GM18909 (cell line): ENCODE results near the gene PLXDC2.

Experiments used
- ATAC-seq: cut with Tn5 transposase; IDR thresholded peaks from one replicate; pipeline ENCODE4 v1.9.1; 2021; ENCODE audit warnings: mild to moderate bottlenecking; ENCODE audit not compliant: unreplicated experiment, poor library complexity

The PLXDC2 gene

DNA sequence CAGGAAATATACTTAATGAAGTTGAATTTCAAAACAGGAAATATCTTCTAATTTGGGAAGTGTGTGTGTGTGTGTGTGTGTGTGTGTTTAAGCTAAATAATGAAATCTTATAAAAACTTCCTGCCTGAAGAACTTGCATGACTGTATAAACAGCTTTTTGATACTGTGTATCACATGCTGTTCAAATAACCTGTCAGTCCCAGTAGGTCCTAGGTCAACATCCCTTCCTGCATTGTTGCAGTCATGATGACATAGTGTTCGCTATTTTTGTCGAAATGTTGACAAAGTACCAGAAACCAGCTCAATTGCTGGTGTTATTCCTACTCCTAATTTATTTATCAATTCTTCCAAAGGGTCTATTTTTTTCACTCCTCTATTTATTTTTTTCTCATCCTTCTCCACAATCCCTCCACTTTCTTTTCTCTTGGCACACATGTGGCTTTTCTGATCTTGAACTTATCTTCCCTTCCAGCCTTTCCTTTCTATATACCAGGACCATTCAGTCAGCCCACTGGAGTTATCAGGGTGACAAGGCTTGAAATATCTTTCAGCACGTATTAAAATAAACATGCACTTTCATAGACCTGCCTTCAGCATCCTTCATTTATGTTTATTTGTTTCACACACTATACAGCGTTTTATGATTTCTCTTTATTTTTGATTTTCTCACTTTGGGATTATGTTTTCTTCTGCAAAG is 115.8 kb downstream of the PLXDC2 start:
- no peak for ATAC-seq

DNA sequence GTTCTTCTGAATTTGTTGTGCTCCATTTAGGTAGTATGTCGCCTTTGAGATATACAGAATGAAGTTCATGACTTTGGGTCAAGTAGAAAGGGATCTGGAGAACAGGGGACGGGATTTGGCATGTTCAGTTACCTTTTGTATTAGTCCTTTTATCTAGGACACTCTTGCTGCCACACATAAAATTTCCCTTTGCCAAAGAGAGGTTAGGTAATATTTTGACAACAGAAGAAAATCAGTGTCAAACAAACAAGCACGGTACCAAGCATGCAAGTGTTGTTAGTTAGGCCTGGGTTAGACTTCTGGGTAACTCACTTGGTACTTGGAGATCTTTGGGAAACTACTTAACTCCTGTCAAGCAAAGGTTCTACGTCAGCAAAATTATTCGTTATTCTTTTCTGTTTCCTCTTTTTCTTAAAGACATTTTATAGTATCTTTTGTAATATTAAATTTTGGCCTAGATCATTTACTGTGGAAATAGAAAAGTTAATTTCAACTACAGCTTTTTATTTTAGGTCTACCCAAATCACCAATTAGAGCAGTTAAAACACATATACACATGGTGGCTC is 116.7 kb downstream of the PLXDC2 start:
- no peak for ATAC-seq

DNA sequence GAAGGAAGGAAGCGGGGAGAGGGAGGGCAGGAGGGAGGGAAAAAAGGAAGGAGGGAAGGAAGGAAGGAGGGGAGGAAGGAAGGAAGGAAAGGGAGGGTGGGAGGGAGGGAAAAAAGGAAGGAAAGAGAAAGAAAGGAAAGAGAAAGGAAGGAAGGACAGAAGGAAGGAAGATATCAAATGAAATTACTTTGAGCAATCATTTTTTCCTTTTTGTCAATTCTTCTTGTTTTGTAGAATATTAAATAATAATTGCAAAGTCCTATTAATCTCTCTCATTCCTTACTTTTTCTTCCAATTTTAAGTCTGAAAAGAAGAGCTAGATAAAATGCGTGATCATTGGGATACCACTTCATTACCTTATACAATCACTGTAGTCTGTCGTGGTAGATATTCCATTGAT is 117.5 kb downstream of the PLXDC2 start:
- ATAC-seq, result no peak

DNA sequence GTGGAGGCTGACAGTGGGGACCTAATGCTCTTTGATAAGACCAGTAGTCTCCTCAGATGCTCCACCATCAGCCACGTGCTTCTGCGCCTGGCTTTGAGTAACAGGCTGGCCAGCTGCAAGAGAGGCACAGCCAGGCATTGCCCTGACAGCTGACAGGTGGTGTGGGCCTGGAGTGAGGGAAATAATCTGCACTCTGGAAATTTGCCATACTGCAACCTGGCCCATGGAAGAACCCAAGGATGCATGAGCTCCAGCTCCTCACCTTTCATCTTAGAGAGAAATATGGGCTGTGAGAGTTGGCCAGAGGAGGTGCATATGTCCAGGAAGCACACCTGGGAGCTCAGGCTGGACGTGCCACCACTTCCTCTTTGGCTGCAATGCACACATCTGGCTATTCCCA is 118.9 kb downstream of the PLXDC2 start:
- no peak for ATAC-seq

DNA sequence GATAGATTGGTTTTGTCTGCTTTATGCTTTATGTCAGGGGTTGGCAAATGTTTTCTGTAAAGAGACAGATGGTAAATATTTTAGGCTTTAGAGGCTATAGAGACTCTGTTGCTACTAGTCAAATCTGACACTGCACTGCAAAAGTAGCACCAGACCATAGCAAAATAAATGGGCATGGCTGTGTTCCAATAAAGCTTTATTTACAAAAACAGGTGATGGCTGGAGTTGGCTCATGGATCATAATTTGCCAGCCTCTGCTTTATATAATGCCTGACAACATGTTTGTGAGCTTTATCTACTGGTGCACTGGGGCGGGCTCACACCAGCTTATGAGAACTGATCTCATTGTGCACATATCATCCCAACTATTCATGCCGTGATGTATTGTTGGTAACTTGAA is 120.1 kb downstream of the PLXDC2 start:
- no peak for ATAC-seq

DNA sequence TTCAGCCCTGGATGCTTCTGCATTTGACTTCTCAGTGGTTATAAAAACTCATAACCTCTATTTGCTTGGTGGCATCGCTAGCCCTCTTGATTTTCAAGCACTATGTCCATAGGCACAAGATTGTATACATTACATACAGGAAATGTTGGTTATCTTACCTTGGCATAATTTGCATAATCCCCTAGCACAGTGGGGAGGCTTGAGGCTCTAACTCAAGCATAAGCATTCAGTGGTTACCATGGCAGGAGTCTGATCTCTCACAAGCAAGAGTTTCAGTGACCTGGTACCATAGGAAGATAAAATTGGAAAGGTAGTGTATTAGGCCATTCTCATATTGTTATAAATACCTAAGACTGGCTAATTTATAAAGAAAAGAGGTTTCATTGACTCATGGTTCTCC is 121.8 kb downstream of the PLXDC2 start:
- ATAC-seq, result no peak

DNA sequence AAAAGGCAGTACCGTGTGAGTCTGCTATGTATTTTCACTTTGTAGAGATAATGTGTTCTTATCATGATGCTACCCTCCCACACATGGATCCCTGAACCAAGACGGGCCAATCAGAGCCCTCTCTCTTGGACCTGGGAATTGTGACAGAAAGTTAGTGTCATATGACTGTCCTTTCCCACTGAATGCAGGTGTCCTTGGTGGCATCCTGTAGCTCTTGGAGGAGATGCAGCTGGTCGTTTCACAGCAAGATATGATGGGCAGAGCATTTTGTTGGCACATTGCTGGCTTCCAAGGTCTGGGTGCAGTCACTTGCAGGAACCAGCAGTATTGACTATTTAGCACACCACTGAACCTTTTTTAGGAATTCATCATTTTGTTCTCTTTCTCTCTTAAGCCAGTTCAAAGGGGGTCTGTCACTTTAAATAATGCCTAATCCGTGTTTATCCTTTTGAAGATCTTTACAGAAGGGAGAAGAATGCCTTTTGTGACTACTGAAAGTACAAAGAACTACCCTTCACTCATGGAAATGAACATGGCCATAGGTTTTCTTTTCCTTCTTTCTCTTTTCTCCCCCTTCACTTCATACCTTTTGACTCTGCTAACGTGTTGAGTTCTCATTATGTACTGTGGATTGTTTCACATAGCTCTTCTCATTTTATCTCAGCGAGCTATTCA is 125.1 kb downstream of the PLXDC2 start:
- no peak for ATAC-seq

DNA sequence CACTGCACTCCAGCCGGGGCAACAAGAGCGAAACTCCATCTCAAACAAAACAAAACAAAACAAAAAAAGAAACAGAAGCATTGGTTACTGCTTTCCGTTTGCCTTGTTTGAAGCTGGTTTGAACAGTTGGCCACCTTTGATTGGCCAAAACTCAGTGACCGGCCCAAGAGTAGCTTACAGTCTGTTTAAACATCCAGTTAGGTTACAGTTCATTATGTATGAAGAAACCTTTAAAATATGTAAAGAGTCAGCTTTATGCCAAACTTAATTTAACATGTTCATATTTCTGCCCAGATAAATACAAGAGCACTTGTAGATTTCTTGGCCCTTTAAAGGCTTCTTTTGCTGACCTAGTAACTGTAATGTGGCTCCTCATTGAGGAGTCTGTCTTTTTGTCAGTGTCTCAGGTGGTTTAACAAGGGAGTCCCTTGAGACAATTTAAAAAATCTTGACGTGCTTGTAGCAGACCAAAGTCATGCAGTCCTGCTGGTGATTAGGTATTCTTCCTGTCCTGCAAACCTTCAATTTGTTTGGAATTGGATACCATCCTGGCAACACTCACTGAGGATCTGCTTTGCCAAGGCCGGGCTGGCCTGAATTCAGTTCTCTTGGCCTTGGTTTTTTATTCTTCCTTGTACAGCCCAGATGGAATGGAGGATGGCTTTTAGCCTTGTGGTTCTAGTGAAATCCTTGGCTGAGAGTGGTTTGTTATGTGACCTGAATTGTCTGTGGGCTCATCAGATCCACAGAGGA is 128.9 kb downstream of the PLXDC2 start:
- ATAC-seq, result no peak

DNA sequence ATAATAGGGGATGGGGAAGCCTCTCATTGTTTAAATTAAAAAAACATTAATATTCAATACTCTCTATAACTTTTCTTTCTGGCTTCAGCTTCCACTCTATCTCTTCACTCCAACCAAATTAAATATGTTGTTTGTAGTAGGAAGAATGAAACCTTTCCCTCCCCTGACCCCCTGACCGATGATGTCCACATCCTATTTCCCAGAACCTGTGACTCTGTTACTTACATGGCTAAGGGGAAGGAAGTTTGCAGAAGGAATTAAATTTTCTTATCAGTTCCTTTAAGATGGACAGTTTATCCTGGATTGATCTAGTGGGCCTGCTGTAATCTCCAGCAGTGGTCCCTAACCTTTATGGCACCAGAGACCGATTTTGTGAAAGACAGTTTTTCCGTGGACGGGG is 130.0 kb downstream of the PLXDC2 start:
- ATAC-seq, result no peak

DNA sequence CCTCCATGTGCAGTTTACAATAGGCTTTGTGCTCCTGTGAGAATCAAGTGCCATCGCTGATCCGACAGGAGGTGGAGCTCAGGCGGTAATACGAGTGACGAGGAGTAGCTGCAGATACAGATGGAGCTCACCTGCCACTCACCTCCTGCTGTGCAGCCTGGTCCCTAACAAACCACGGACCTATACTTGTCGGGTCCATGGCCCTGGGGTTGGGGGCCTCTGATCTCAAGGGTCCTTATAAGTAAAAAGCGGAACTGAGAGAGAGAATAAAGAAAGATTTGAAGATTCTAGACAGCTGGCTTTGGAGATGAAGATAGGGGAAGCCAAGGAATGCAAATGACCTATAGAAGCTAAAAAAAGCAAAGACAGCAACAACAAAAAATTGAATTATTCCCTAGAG is 130.6 kb downstream of the PLXDC2 start:
- peak; percentile 66 for ATAC-seq

DNA sequence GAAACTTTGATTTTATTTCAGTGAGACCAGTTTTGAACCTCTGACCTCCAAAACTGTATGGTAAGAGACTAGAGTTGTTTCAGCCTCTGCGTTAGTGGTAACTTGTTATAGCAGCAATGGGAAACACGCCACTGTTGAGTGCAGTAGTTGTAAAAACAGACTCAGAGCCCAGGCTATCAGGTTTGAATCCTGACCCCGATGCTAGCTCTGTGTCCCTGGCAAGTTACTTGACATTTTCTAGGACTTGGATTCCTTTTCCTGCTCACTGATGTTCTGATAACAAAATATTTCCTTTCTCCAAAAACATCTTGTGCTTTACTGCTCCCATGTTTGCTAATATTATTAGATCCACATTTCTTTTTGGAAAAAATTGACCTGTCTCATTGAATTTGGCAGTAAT is 131.0 kb downstream of the PLXDC2 start:
- ATAC-seq, result peak; percentile 29

DNA sequence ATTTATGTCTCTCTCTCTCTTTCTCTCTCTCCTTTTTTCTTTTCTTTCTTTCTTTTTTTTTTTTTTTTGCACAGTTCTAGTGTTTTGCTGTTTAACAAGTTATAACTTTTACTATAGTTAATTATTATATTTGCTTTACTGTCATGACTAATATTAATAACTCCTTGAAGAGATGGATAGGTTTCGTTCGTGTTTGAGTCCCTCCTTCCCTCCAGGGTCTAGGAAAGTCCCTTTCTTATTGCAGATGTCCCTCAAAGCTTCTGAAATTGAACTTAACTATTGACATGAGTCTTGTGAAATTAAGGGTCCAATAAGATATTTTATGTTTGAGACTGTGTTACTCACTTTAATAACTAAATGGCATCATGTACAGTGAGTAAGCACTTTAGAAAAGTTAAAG is 131.4 kb downstream of the PLXDC2 start:
- peak; percentile 66 for ATAC-seq

DNA sequence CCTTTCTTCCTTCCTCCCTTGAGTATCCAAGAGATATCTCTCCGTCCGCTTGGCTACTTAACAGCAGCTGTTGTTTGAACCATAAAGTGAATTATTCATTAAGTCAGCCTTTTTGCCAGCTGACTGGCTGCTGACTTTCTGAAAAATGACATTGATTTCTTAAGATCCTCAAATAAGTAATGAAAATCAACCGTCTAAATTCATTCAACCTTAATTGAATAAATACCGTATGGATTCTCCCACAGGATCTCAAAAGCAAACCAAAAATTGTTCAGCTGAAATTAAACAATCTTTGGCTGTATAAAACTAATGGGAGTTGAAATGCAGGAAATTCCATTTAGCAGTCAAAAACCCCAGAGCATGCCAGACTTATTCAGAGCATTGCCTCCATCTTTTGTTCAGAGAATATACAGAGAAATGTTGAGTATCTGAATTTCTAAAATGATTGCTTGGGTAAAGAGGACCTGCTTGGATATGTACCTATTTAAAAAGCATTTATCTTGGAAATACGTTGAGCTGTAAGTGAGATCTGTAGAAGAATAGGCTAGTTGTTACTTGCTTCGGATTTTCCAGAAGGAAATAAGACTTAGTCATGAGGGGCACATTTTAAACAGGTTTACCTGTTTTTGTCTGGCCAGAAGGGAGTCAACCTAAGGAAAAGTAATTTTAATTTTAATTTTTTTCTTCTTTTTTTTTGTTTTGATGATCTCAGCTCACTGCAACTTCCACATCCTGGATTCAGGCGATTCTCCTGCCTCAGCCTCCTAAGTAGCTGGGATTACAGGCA is 136.2 kb downstream of the PLXDC2 start:
- no peak for ATAC-seq

DNA sequence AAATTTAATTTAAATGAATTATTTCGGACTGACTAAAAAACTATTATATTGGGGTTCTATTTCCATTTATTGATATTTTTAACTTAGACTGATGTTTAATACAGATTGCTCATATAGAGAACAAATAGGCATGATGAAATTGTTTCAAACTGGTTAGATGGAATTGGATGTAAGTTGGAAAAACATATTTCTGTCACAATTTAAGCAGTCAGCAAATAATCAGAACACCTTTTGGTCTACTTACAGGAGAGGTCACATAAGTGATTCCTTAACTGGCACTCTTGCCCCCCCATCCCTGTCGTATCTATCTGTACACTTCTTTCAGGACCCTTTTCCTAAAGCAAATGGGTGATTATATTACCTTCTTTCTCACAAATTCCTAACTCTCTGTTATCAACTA is 138.4 kb downstream of the PLXDC2 start:
- ATAC-seq, result no peak

DNA sequence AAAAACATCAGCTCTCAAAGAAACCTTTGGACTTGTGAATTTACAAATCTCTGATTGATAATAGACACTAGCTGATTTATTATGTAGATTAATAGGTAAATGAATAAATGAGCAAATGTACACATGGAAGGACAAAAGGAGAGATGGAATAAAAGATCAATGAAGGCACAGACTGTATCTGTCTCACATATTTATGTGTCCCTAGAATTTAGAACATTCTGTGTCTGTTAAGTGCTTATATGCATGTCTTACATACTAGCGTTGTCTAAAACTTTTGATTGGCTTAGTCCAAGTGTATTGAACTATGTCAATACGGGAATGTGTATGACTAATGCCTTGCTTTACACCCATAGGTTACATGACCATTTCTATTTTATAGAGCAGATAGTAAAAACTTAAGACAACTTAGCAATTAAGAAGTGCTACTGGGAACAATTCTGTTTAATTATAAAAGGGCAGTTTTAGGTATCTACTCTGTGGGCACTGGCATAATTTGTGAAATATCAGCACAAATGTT is 140.3 kb downstream of the PLXDC2 start:
- no peak for ATAC-seq

DNA sequence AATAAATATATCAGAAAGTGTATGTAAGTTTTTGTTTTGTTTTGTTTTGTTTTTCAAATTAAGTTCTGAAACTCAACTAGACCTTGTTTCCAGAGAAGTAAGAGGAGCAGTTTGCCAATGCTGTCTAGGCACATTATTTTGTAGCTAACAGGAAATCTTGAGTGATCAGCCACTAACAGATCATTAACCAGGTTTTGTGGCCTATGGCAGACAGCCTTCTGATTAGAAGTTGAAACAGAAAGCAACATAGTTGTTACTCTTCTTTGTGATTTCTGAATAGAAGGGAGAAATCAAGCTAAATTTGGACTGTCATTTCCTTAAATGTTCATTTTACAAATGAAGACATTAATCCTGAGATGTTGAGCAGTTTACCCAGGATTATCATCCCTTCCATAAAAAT is 142.6 kb downstream of the PLXDC2 start:
- peak; percentile 99 for ATAC-seq

DNA sequence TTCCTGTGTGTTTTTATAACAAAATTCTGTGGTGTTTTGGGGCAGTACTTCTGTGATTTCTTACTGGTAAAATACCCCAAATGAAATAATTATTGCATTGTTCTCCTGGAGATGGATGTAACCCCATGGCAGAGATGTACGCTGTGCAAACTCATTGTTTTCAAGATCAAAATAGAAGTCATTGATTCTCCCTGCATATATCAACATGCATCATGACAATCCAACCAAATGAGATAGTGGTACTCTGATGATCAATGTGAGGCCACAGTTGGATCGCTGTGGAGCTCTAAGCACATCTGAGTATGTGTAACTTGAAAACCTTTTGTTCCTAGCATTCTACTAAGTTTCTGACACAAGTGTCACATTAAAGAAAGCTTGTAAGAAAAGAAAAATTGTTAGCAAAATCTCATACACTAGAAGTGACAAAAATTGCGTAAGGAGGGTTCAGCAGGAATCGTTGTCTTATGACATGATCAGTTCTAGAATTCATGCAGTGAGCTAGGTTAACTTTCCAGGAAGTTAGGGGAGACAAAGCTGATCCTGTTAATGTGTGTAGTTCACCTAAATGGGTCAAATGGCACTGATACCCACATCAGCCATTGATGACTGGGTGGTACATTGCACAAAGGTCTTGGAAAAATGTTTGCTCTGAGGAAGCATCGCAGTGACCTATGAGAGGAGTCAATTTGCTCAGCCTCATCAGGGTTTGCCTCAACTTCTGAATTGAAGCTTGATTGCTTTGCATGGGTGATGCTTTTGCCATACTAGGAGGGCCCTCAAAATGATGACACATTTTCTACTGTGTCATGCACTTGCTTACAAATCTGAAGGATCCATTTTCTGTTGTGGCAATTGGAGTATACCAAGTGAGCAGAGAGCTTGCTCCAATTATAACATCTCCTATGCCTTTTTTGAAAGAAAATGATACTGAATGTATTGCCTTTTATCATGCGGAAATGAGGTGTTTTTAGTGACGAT is 145.1 kb downstream of the PLXDC2 start:
- ATAC-seq, result no peak

DNA sequence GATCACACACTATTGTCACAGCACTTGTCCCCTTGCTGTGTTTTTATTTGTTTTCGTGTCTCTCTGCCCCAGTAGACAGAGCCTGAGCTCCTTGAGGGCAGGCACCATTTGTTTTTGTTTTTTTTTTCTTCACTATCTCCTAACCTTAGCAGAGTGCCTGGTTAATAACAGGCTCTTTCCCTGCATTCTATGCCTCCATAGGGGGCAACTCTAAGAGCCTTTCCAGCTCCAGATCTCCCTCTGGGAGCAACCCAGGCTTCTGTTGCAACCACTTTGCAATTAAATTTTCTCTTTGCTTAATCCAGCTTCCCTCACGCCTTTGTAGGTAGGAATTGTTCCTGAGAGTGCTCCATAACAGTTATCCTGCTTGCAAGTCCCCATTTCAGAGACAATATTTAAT is 148.4 kb downstream of the PLXDC2 start:
- ATAC-seq, result no peak

DNA sequence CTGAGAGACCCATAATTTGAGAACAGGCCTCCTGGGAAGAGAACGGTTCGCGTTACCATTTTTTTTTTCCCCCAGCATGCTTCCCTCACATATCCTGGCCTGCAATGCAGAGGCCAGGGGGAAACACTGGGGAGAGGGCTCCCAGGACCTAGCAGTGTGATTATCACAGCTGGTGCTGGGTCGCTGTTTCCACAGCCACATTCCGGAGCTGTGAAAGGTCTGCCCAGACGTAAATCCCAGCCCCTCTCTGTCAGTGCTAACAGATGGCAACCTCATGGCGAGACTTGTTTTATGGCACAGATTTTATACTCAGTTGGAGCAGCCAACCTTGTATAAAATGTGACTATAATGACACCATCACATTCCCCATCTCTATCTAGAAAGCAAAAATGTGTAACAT is 150.5 kb downstream of the PLXDC2 start:
- no peak for ATAC-seq
